Effector memory CD4-positive, alpha-beta T cell (primary cell): ENCODE results near the gene CRYBG3.

Experiments
- DNase-seq, 3 donors: peaks; one replicate each; pipeline ENCODE4 v3.0.0-alpha.2; 2020
- H3K27ac ChIP-seq: 2 replicates; pipeline ENCODE4 v1.7.0; 2013; ENCODE audit warnings: mild to moderate bottlenecking, low read length, moderate library complexity; ENCODE audit not compliant: insufficient read depth, poor library complexity, severe bottlenecking
- H3K27me3 ChIP-seq: replicated peaks from 2 replicates; pipeline ENCODE4 v1.7.0; 2013; ENCODE audit warnings: mild to moderate bottlenecking, low read length; ENCODE audit not compliant: insufficient read depth, control insufficient read depth, poor library complexity, severe bottlenecking
- H3K36me3 ChIP-seq: 2 replicates; pipeline ENCODE4 v1.7.0; 2013; ENCODE audit warnings: mild to moderate bottlenecking, low read length, moderate library complexity; ENCODE audit not compliant: control insufficient read depth, insufficient read depth
- H3K4me1 ChIP-seq: 2 replicates; pipeline ENCODE4 v1.7.0; 2013; ENCODE audit warnings: low read length, mild to moderate bottlenecking; ENCODE audit not compliant: control insufficient read depth, insufficient read depth, poor library complexity, severe bottlenecking
- H3K4me3 ChIP-seq: 2 replicates; pipeline ENCODE4 v1.7.0; 2013; ENCODE audit warnings: low read length, low read depth, mild to moderate bottlenecking; ENCODE audit not compliant: insufficient read depth, poor library complexity, severe bottlenecking
- H3K9me3 ChIP-seq: 2 replicates; pipeline ENCODE4 v1.7.0; 2013; ENCODE audit warnings: mild to moderate bottlenecking, low read length, moderate library complexity; ENCODE audit not compliant: control insufficient read depth

CRYBG3 gene

DNA sequence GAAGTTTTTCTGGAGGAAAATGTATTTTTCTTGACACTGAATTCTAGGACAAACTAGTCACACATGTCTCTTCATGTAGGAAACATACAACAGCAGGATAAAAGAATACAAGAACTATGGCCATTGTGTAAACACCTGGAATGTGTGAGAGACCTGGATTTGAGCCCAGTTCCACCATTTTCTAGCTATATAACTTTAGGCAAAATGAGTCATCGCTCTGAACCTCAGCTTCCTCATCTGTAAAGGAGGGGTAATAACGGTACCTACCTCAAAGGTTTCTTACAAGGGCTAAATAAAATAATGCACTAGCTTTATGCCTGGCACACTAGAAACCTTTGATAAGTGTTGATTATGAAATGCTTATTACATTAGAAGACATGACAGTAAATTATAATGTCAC lies 92.6 kb downstream of the CRYBG3 start:
- Histone ChIP-seq H3K4me3 (no peak overlapping the region), H3K36me3 (peaks cover 4% of the 10 kb centered on the region), H3K27ac (no peak overlapping the region), H3K9me3 (no peaks in the 10 kb centered on the region), H3K4me1 (peaks cover 8% of the 10 kb centered on the region), H3K27me3 (no peaks in the 10 kb centered on the region)
- DNase-seq: no peak

GRCh38 chr3:97916576-97916975 lies 94.8 kb downstream of the CRYBG3 start:
- Histone ChIP-seq H3K9me3 (no peaks in the 10 kb centered on the region), H3K27me3 (no peaks in the 10 kb centered on the region), H3K27ac (no peak overlapping the region), H3K4me3 (no peak overlapping the region), H3K36me3 (peaks cover 7% of the 10 kb centered on the region), H3K4me1 (peaks cover 7% of the 10 kb centered on the region)
- no peak for DNase-seq

GRCh38 chr3:97917813-97918536 lies 96.2 kb downstream of the CRYBG3 start:
- Histone ChIP-seq H3K36me3 (peaks cover 8% of the 10 kb centered on the region), H3K27me3 (no peaks in the 10 kb centered on the region), H3K4me3 (no peak overlapping the region), H3K27ac (no peak overlapping the region), H3K9me3 (no peaks in the 10 kb centered on the region), H3K4me1 (no peaks in the 10 kb centered on the region)
- no peak for DNase-seq

DNA sequence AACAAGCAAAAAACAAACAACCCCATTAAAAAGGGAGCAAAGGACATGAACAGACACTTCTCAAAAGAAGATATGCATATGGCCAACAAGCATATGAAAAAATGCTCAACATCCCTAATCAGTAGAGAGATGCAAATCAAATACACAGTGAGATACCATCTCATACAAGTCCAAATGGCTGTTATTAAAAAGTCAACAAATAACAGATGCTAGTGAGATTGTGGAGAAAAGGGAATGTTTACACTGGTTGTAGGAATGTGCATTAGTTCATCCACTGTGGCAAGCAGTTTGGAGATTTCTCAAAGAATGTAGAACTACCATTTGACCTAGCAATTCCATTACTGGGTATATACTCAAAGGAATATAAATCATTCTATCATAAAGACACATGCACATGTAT lies 105.9 kb downstream of the CRYBG3 start:
- no peak overlapping the region for H3K27ac ChIP-seq
- no peaks in the 10 kb centered on the region for H3K9me3 ChIP-seq
- H3K27me3 ChIP-seq: no peaks in the 10 kb centered on the region
- H3K4me1 ChIP-seq: no peaks in the 10 kb centered on the region
- no peaks in the 10 kb centered on the region for H3K36me3 ChIP-seq
- no peak overlapping the region for H3K4me3 ChIP-seq
- no peak for DNase-seq

- H3K9me3 ChIP-seq: no peaks in the 10 kb centered on the region
- no peak for DNase-seq
- H3K36me3 ChIP-seq: no peaks in the 10 kb centered on the region
These were observed 107.2 kb downstream of the CRYBG3 start for GRCh38 chr3:97928986-97929385.

GRCh38 chr3:97930018-97930417 lies 108.2 kb downstream of the CRYBG3 start:
- H3K27ac ChIP-seq: no peak overlapping the region
- H3K27me3 ChIP-seq: no peaks in the 10 kb centered on the region
- no peak overlapping the region for H3K4me3 ChIP-seq
- H3K4me1 ChIP-seq: no peaks in the 10 kb centered on the region
- H3K9me3 ChIP-seq: no peaks in the 10 kb centered on the region
- no peak for DNase-seq
- no peaks in the 10 kb centered on the region for H3K36me3 ChIP-seq

More at GRCh38 chr3:97928986-97929385, 107.2 kb downstream of the CRYBG3 start:
- Histone ChIP-seq H3K27me3 (no peaks in the 10 kb centered on the region), H3K27ac (no peak overlapping the region), H3K4me1 (no peaks in the 10 kb centered on the region), H3K4me3 (no peak overlapping the region)

DNA sequence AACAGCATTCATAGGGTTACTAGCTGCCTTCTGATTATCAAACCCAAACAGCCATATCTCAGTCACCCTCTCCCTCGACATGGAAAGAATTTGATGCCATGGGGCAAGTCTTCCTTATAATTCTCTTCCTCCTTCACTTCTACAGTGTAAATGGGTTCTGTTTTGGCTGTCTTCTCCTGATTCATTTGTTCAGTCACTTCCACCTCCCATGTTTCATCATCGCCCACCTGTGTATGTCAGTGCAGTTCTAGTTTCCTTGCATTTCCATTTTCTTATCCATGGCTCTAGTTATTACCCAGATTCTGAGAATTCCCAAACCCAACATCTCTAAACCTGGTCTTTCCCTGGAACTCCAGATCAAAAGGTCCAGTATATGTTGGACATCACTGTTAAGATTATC lies 109.4 kb downstream of the CRYBG3 start:
- Histone ChIP-seq H3K27ac (no peak overlapping the region), H3K27me3 (no peaks in the 10 kb centered on the region), H3K4me3 (no peak overlapping the region), H3K9me3 (no peaks in the 10 kb centered on the region), H3K4me1 (no peaks in the 10 kb centered on the region), H3K36me3 (no peaks in the 10 kb centered on the region)
- no peak for DNase-seq

DNA sequence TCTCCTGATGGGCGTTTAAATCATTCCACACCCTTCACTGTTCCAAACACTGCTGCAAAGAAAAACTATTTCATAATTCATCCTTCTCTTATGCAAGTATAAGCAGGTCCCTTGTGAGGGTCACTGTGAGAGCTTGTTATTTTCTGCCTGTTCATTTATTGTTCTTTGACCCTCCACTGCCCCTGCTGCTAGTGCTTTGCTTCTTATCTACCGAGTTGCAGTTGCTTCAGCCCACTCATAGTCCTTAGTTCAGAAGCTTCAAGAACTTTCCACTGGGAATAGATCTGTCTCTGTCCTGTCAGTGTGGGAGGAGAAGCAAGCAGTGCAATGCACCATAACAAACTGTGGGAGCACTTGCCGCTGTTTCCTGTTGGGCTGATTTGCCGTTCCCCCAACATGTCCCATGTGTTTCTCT lies 110.6 kb downstream of the CRYBG3 start:
- DNase-seq: no peak
- Histone ChIP-seq H3K27ac (no peak overlapping the region), H3K4me1 (no peaks in the 10 kb centered on the region), H3K27me3 (no peaks in the 10 kb centered on the region), H3K36me3 (no peaks in the 10 kb centered on the region), H3K4me3 (no peak overlapping the region), H3K9me3 (no peaks in the 10 kb centered on the region)

DNA sequence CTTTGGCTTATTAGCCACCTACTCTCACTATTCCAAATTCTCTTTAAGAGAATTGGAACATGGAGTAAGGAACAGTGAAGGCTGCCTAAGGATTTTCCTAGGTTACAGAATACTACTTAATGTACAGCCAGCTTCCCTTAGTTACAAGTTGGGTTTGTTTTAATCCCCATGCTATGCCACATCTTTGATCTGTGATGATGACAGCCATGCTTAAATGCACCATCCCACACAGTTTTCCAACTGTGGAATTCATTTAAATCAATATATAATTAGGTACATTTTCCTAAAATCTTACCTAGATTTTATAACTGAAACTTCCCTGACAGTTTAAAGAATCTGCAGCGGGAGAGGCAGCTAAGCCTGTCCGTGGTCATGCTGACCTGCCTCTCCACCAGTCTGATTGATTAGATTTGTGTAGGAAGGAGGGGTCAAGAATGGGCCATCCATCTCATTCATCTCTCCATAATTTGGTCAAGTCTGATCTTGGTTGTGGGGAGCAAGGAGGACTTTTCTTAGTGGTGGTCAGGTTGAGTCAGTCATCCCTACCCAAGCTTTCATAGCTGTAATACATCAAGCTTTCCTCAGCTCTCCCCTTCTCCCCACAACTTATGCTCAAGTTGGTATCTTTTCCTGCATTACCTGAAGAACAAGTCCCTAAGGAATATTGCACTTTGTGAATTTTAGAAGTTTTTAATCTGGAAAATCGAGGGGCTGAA lies 113.3 kb downstream of the CRYBG3 start:
- no peak overlapping the region for H3K4me3 ChIP-seq
- no peaks in the 10 kb centered on the region for H3K4me1 ChIP-seq
- H3K9me3 ChIP-seq: no peaks in the 10 kb centered on the region
- H3K27ac ChIP-seq: no peak overlapping the region
- H3K27me3 ChIP-seq: no peaks in the 10 kb centered on the region
- no peaks in the 10 kb centered on the region for H3K36me3 ChIP-seq
- DNase-seq: no peak

DNA sequence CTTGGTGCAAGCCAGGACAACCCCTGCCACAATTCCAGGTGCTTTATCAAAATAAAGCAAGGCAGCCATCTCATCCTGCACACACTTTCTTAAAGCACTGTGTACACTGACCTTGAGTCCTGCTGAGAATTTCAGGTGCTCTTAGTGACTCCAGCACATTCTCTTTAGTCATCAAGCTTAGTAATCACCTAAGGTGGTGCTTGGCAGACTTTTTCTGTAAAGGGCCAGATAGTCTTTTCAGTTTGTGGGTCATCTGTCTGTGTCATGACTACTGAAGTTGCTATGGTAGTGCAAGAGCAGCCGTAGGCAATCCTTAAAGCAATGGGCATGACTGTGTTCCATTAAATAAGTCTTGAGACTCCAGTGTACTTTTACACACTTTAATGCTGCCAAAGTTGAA lies 114.0 kb downstream of the CRYBG3 start:
- DNase-seq: no peak
- Histone ChIP-seq H3K4me1 (no peaks in the 10 kb centered on the region), H3K9me3 (no peaks in the 10 kb centered on the region), H3K27me3 (no peaks in the 10 kb centered on the region), H3K4me3 (no peak overlapping the region), H3K27ac (no peak overlapping the region), H3K36me3 (no peaks in the 10 kb centered on the region)
